Measurements from ENCODE around the gene C12orf76. TPM values are rescaled to one million over a fixed set of nuclear protein-coding genes. Genes with fewer than 3 reads are reported as not detected.

C12orf76 gene
- polyA plus RNA-seq, 1 donor from 2014 or later: 227 TPM

DNA sequence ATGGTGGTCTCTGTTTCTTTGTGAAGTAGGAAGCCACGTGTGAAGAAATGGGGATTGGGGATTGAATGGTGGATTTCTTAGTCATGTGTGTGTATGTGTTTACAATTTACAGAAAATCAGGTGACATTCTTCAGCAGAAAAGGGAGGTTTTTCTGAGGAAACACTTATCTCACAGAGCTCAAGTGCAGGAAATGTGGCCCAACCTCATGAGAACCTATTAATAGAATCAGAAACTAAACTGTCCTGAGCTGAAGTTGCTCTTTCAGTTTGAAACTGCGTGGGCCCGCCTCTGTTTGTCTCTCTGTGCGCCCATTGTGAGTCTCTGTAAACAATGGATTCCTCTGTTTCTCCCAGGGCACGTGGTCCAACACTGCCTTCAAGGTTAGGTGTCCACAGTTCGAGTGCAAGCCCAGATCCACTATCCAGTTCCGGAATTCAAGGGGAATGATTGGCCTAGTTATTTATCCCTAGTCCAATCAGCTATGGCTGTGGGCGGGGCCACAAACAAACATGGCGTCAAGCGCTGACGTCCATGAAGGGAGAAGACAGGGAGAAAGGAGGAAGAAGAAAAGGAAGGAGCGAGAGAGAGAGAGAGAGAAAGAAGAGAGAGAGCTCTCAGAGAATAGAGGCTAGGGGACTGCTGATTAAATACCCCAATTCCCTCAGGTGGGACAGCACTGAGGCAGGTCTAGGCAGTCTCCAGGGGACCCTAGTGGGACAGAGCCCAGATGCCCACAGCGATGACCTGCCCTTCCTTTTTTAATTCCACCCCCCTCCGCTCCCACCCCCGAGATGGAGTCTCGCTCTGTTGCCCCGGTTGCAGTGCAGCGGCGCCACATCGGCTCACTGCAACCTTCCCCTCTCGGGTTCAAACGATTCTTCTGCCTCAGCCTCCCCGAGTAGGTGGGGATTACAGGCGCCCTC, 31.4 kb upstream of the C12orf76 start:
- H3K27me3 ChIP-seq (ENCODE audit: insufficient read depth, low read depth, low read length): no peaks in the 10 kb centered on the region
- H3K9me2 ChIP-seq (ENCODE audit: insufficient read depth, low read length): no peaks in the 10 kb centered on the region
- no peak overlapping the region for H3K4me3 ChIP-seq (ENCODE audit: low read length)
- no peak overlapping the region for H3K9ac ChIP-seq (ENCODE audit: low read length)
- no peak overlapping the region for H3K27ac ChIP-seq (ENCODE audit: low read length)
- no peaks in the 10 kb centered on the region for H4K20me1 ChIP-seq (ENCODE audit: insufficient read depth)
- H3K9me3 ChIP-seq (ENCODE audit: low read length): no peaks in the 10 kb centered on the region
- no peak for TF ChIP-seq TAF1 (IDR thresholded peaks at IDR 0.05; ENCODE audit: low read depth)
- TF ChIP-seq, protein P1, sequence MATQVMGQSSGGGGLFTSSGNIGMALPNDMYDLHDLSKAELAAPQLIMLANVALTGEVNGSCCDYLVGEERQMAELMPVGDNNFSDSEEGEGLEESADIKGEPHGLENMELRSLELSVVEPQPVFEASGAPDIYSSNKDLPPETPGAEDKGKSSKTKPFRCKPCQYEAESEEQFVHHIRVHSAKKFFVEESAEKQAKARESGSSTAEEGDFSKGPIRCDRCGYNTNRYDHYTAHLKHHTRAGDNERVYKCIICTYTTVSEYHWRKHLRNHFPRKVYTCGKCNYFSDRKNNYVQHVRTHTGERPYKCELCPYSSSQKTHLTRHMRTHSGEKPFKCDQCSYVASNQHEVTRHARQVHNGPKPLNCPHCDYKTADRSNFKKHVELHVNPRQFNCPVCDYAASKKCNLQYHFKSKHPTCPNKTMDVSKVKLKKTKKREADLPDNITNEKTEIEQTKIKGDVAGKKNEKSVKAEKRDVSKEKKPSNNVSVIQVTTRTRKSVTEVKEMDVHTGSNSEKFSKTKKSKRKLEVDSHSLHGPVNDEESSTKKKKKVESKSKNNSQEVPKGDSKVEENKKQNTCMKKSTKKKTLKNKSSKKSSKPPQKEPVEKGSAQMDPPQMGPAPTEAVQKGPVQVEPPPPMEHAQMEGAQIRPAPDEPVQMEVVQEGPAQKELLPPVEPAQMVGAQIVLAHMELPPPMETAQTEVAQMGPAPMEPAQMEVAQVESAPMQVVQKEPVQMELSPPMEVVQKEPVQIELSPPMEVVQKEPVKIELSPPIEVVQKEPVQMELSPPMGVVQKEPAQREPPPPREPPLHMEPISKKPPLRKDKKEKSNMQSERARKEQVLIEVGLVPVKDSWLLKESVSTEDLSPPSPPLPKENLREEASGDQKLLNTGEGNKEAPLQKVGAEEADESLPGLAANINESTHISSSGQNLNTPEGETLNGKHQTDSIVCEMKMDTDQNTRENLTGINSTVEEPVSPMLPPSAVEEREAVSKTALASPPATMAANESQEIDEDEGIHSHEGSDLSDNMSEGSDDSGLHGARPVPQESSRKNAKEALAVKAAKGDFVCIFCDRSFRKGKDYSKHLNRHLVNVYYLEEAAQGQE (IDR thresholded peaks at IDR 0.05; ENCODE audit: borderline replicate concordance): no peak
- TF ChIP-seq MXI1 (conservative IDR thresholded peaks at IDR 0.05; ENCODE audit: poor library complexity, severe bottlenecking): no peak
- TF ChIP-seq, protein P2, sequence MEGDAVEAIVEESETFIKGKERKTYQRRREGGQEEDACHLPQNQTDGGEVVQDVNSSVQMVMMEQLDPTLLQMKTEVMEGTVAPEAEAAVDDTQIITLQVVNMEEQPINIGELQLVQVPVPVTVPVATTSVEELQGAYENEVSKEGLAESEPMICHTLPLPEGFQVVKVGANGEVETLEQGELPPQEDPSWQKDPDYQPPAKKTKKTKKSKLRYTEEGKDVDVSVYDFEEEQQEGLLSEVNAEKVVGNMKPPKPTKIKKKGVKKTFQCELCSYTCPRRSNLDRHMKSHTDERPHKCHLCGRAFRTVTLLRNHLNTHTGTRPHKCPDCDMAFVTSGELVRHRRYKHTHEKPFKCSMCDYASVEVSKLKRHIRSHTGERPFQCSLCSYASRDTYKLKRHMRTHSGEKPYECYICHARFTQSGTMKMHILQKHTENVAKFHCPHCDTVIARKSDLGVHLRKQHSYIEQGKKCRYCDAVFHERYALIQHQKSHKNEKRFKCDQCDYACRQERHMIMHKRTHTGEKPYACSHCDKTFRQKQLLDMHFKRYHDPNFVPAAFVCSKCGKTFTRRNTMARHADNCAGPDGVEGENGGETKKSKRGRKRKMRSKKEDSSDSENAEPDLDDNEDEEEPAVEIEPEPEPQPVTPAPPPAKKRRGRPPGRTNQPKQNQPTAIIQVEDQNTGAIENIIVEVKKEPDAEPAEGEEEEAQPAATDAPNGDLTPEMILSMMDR (IDR thresholded peaks at IDR 0.05; ENCODE audit: poor library complexity, severe bottlenecking): no peak
- TF ChIP-seq POLR2AphosphoS5 (IDR thresholded peaks at IDR 0.05): no peak
- no peak for TF ChIP-seq EZH2 (IDR thresholded peaks at IDR 0.05; ENCODE audit: borderline replicate concordance, insufficient read depth, low read length, poor library complexity, severe bottlenecking)
- TF ChIP-seq RAD21 (conservative IDR thresholded peaks at IDR 0.05): no peak
- TF ChIP-seq EP300 (conservative IDR thresholded peaks at IDR 0.05; ENCODE audit: poor library complexity, severe bottlenecking): no peak
- no peak for TF ChIP-seq SMC3 (conservative IDR thresholded peaks at IDR 0.05; ENCODE audit: poor library complexity)
- H3K36me3 ChIP-seq (ENCODE audit: insufficient read depth, low read length): no peaks in the 10 kb centered on the region
- H3F3A ChIP-seq (ENCODE audit: insufficient read depth, low read length, poor library complexity, severe bottlenecking): no peaks in the 10 kb centered on the region
- no peak overlapping the region for H2AFZ ChIP-seq (ENCODE audit: low read depth, low read length)
- no peaks in the 10 kb centered on the region for H3K79me2 ChIP-seq (replicated peaks; ENCODE audit: insufficient read depth, low read length)
- no peak overlapping the region for H3K4me2 ChIP-seq (ENCODE audit: low read length)

DNA sequence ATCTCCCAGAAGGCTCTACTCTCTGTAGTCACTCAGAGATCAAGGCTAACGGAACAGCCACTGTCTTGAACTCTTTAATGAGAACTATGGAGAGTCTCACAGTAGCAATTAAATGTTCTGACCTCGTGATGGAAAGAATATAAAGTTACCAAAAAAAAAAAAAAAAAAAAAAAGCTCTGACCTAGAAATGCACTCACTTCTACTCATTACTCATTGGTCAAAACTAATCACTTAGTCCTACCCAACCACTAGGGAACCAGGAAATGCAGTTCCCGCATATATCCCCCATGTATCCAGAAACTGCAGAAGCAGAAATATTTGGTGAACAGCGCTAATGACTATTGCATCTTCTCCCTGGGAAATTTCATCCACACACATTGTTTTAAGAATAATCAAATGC, 29.5 kb upstream of the C12orf76 start:
- Histone ChIP-seq H3K4me3 (ENCODE audit: low read length) (no peak overlapping the region), H3K4me2 (ENCODE audit: low read length) (no peak overlapping the region), H3K9me3 (ENCODE audit: low read length) (no peaks in the 10 kb centered on the region), H3K9ac (ENCODE audit: low read length) (no peak overlapping the region), H3K9me2 (ENCODE audit: insufficient read depth, low read length) (no peaks in the 10 kb centered on the region), H3K27me3 (ENCODE audit: insufficient read depth, low read depth, low read length) (no peaks in the 10 kb centered on the region), H3K27ac (ENCODE audit: low read length) (no peak overlapping the region), H3K36me3 (ENCODE audit: insufficient read depth, low read length) (no peaks in the 10 kb centered on the region), H2AFZ (ENCODE audit: low read depth, low read length) (no peak overlapping the region), H4K20me1 (ENCODE audit: insufficient read depth) (no peaks in the 10 kb centered on the region), H3F3A (ENCODE audit: insufficient read depth, low read length, poor library complexity, severe bottlenecking) (no peaks in the 10 kb centered on the region), H3K79me2 (replicated peaks; ENCODE audit: insufficient read depth, low read length) (no peaks in the 10 kb centered on the region)
- TF ChIP-seq SMC3 (conservative IDR thresholded peaks at IDR 0.05; ENCODE audit: poor library complexity) (no peak), EP300 (conservative IDR thresholded peaks at IDR 0.05; ENCODE audit: poor library complexity, severe bottlenecking) (no peak), POLR2AphosphoS5 (IDR thresholded peaks at IDR 0.05) (no peak), TAF1 (IDR thresholded peaks at IDR 0.05; ENCODE audit: low read depth) (no peak), MXI1 (conservative IDR thresholded peaks at IDR 0.05; ENCODE audit: poor library complexity, severe bottlenecking) (no peak), RAD21 (conservative IDR thresholded peaks at IDR 0.05) (no peak), EZH2 (IDR thresholded peaks at IDR 0.05; ENCODE audit: borderline replicate concordance, insufficient read depth, low read length, poor library complexity, severe bottlenecking) (no peak)
- TF ChIP-seq, protein P1 (IDR thresholded peaks at IDR 0.05; ENCODE audit: borderline replicate concordance): no peak
- TF ChIP-seq, protein P2 (IDR thresholded peaks at IDR 0.05; ENCODE audit: poor library complexity, severe bottlenecking): no peak

All from neural cell (in vitro differentiated cells).